Fibroblast of lung (primary cell): ENCODE measurements around the gene GIGYF2. TPM values are rescaled to one million over a fixed set of nuclear protein-coding genes. Genes with fewer than 3 reads are reported as not detected.
A peak's percentile ranks its signal among the peaks of the same experiment; 100 is the strongest.

Experiments
- DNase-seq, 2 donors: peaks; one replicate each; pipeline versions ENCODE4 v3.0.0 to v3.0.0-alpha.2; 2010; ENCODE audit warnings: low read depth in 2 of 2
- H2AFZ ChIP-seq: 2 replicates; pipeline ENCODE4 v1.5.1; 2012; ENCODE audit warnings: low read length, control low read depth, inconsistent platforms
- H3K27ac ChIP-seq: 2 replicates; pipeline ENCODE4 v1.5.1; 2011; ENCODE audit warnings: low read length, control low read depth; ENCODE audit not compliant: insufficient read depth
- H3K27me3 ChIP-seq: 2 replicates; pipeline ENCODE4 v1.5.1; 2011; ENCODE audit warnings: mild to moderate bottlenecking, low read length; ENCODE audit not compliant: control insufficient read depth, insufficient read depth
- H3K36me3 ChIP-seq: 2 replicates; pipeline ENCODE4 v1.5.1; 2011; ENCODE audit warnings: low read length; ENCODE audit not compliant: control insufficient read depth, insufficient read depth
- H3K4me1 ChIP-seq: 2 replicates; pipeline ENCODE4 v1.5.1; 2011; ENCODE audit warnings: low read length; ENCODE audit not compliant: control insufficient read depth, insufficient read depth; ENCODE audit errors: extremely low read depth
- H3K4me2 ChIP-seq: 2 replicates; pipeline ENCODE4 v1.5.1; 2011; ENCODE audit warnings: low read length, control low read depth; ENCODE audit not compliant: insufficient read depth; ENCODE audit errors: extremely low read depth
- H3K4me3 ChIP-seq, 4 experiments: fragments of 200-600 bp in 1 of 4; sonication (generic) in 1 of 4; replicated peaks in 1 of 4; 2 replicates each; pipeline ENCODE4 v1.5.1; 2011 to 2016; ENCODE audit warnings: low read length in 4 of 4, low read depth in 3 of 4, mild to moderate bottlenecking in 3 of 4, control low read depth in 2 of 4, inconsistent platforms in 1 of 4, mixed read lengths in 1 of 4; ENCODE audit not compliant: insufficient read depth in 1 of 4; ENCODE audit errors: control extremely low read depth in 1 of 4
- H3K79me2 ChIP-seq: 2 replicates; pipeline ENCODE4 v1.5.1; 2012; ENCODE audit warnings: mild to moderate bottlenecking, low read length, inconsistent platforms; ENCODE audit not compliant: control insufficient read depth, insufficient read depth
- H3K9ac ChIP-seq: 2 replicates; pipeline ENCODE4 v1.5.1; 2011; ENCODE audit warnings: mild to moderate bottlenecking, low read length, control low read depth; ENCODE audit not compliant: insufficient read depth
- H3K9me3 ChIP-seq: 2 replicates; pipeline ENCODE4 v1.5.1; 2012; ENCODE audit warnings: low read depth, low read length; ENCODE audit not compliant: control insufficient read depth, insufficient read depth
- H4K20me1 ChIP-seq: 2 replicates; pipeline ENCODE4 v1.5.1; 2011; ENCODE audit warnings: low read length; ENCODE audit not compliant: control insufficient read depth, insufficient read depth; ENCODE audit errors: extremely low read depth
- EZH2 ChIP-seq: IDR thresholded peaks from 2 replicates; pipeline ENCODE4 v1.5.1; 2012; ENCODE audit warnings: low read length, control low read depth, mild to moderate bottlenecking; ENCODE audit errors: missing control alignments
- polyA minus RNA-seq: library from RNA; depleted of rRNA, polyadenylated mRNA; stranded (reverse); fragments of >200 nt; gene quantifications from 2 replicates; pipeline ENCODE4 v1.2.3, GENCODE V29; 2011; ENCODE audit warnings: low replicate concordance
- polyA plus RNA-seq, 2 donors: library from polyadenylated mRNA; depleted of rRNA in 1 of 2; stranded (reverse) in 1 of 2; unstranded in 1 of 2; fragments of >200 nt; gene quantifications; 2 replicates each; pipeline ENCODE4 v1.2.1, GENCODE V29; 2011 to 2012; ENCODE audit warnings: missing spikeins in 1 of 2
- total RNA-seq: library from RNA; depleted of rRNA; stranded (reverse); fragments of >200 nt; gene quantifications from 2 replicates; pipeline ENCODE4 v1.2.1, GENCODE V29; 2014
- TF ChIP-seq, protein P1 (sequence below), 2 donors: IDR thresholded peaks in 1 of 2; conservative IDR thresholded peaks in 1 of 2; 1 replicate in 1 of 2; 2 replicates in 1 of 2; pipeline ENCODE4 v1.5.1; 2011 to 2012; ENCODE audit warnings: low read length in 2 of 2, control low read depth in 1 of 2, inconsistent platforms in 1 of 2, low read depth in 1 of 2, mild to moderate bottlenecking in 1 of 2

GIGYF2 gene, protein sequence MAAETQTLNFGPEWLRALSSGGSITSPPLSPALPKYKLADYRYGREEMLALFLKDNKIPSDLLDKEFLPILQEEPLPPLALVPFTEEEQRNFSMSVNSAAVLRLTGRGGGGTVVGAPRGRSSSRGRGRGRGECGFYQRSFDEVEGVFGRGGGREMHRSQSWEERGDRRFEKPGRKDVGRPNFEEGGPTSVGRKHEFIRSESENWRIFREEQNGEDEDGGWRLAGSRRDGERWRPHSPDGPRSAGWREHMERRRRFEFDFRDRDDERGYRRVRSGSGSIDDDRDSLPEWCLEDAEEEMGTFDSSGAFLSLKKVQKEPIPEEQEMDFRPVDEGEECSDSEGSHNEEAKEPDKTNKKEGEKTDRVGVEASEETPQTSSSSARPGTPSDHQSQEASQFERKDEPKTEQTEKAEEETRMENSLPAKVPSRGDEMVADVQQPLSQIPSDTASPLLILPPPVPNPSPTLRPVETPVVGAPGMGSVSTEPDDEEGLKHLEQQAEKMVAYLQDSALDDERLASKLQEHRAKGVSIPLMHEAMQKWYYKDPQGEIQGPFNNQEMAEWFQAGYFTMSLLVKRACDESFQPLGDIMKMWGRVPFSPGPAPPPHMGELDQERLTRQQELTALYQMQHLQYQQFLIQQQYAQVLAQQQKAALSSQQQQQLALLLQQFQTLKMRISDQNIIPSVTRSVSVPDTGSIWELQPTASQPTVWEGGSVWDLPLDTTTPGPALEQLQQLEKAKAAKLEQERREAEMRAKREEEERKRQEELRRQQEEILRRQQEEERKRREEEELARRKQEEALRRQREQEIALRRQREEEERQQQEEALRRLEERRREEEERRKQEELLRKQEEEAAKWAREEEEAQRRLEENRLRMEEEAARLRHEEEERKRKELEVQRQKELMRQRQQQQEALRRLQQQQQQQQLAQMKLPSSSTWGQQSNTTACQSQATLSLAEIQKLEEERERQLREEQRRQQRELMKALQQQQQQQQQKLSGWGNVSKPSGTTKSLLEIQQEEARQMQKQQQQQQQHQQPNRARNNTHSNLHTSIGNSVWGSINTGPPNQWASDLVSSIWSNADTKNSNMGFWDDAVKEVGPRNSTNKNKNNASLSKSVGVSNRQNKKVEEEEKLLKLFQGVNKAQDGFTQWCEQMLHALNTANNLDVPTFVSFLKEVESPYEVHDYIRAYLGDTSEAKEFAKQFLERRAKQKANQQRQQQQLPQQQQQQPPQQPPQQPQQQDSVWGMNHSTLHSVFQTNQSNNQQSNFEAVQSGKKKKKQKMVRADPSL (N-terminal part only)
- total RNA-seq: 46.2 and 64.7 TPM in 2 replicates
- 31.1 and 33.6 TPM in 2 replicates for polyA plus RNA-seq
- 29.9 and 31.9 TPM in 2 replicates for polyA plus RNA-seq (2012)
- polyA minus RNA-seq: 82.0 and 88.4 TPM in 2 replicates

DNA sequence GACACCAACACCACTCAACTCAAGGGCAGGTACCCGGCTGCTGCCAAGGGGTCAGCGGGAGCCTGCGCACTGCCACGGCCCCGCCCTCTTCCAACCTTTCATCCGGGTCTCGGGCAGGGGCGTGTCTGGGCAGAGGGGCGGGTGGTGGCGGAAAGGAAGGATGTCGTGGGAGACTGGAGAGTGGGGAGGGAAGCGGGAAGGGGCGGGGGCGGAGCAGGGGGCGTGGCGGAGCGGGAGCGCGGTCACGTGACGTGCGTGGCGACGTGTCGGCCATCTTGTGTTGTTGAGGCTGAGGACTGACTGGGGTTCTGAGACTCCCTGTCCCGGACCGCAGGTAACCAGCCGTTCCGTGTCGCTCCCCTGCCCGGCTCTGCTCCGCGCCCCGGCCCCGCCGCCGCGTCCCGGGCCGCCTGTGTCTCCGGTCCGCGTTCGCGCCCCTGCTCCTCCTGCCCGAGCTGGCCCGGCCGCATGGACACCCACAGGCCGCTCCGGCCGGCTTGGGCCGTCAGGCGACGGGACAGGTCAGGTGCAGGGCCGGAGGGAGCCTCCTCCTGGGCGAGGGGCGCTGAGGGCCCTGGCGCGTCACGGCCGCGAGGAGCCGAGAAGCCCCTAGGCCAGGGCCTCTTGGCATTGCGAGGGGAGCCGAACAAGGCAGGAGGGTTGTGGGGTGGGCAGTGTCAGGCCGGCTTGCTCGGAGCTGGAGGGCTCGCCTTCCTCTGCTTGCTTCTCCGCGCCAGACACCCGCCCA is at the start of gene GIGYF2:
Gene GIGYF2, plus strand, starts transcription at position 273 of the 748 bp plus-strand sequence. CDS start 37,867 bp downstream, outside the sequence.
- Histone ChIP-seq H3K9ac (peak within 1 kb of the TSS; percentile 96), H3K36me3 (peaks cover 2% of the 10 kb centered on the region), H3K27ac (peak within 1 kb of the TSS; percentile 81), H3K79me2 (peaks cover 49% of the 10 kb centered on the region), H3K27me3 (no peaks in the 10 kb centered on the region), H3K9me3 (no peaks in the 10 kb centered on the region), H2AFZ (peak within 1 kb of the TSS; percentile 93), H3K4me1 (peaks cover 12% of the 10 kb centered on the region), H4K20me1 (peaks cover 4% of the 10 kb centered on the region), H3K4me3 (peak within 1 kb of the TSS; percentile 74 to 91 (median 86)), H3K4me2 (peak within 1 kb of the TSS; percentile 96)
- no peak for TF ChIP-seq EZH2
- TF ChIP-seq, protein P1, sequence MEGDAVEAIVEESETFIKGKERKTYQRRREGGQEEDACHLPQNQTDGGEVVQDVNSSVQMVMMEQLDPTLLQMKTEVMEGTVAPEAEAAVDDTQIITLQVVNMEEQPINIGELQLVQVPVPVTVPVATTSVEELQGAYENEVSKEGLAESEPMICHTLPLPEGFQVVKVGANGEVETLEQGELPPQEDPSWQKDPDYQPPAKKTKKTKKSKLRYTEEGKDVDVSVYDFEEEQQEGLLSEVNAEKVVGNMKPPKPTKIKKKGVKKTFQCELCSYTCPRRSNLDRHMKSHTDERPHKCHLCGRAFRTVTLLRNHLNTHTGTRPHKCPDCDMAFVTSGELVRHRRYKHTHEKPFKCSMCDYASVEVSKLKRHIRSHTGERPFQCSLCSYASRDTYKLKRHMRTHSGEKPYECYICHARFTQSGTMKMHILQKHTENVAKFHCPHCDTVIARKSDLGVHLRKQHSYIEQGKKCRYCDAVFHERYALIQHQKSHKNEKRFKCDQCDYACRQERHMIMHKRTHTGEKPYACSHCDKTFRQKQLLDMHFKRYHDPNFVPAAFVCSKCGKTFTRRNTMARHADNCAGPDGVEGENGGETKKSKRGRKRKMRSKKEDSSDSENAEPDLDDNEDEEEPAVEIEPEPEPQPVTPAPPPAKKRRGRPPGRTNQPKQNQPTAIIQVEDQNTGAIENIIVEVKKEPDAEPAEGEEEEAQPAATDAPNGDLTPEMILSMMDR (conservative IDR thresholded peaks at IDR 0.05 in 1 of 2, IDR thresholded peaks at IDR 0.05 in 1 of 2; ENCODE audit: low read depth in 1 of 2, low read length in 2 of 2): no peak
- peak; percentile 93 to 94 for DNase-seq

DNA sequence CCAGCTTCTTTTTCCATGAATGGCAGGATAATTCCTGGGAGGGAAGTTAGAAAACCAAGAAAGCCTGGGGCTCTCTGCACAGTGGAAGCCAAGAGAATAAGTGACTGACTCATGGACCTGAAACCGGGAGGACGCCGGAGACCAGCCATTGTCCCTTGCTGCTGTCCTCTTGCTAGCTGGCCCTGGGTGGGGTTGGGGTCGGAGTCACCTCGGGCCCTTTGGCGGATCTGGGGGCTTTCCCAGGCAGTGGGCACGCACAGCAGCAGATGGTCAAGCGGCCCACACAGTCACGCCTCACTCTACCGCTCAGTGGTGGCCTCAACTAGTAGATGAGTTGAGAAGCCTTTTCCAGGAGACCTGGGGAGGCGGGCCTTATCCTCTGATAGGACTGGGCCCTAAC is 48.1 kb upstream of the GIGYF2 start:
- DNase-seq: no peak

More for the DNA sequence above, 48.1 kb upstream of the GIGYF2 start:
- H4K20me1 ChIP-seq: no peaks in the 10 kb centered on the region
- TF ChIP-seq, protein P1 (conservative IDR thresholded peaks at IDR 0.05 in 1 of 2, IDR thresholded peaks at IDR 0.05 in 1 of 2; ENCODE audit: low read depth in 1 of 2, low read length in 2 of 2): no peak
- no peak for TF ChIP-seq EZH2
- no peaks in the 10 kb centered on the region for H3K27me3 ChIP-seq
- no peaks in the 10 kb centered on the region for H3K4me1 ChIP-seq
- H3K4me2 ChIP-seq: no peak overlapping the region
- H3K9me3 ChIP-seq: no peaks in the 10 kb centered on the region
- no peak overlapping the region for H3K9ac ChIP-seq
- H3K79me2 ChIP-seq: no peaks in the 10 kb centered on the region
- no peak overlapping the region for H2AFZ ChIP-seq
- no peak overlapping the region for H3K4me3 ChIP-seq
- no peaks in the 10 kb centered on the region for H3K36me3 ChIP-seq
- no peak overlapping the region for H3K27ac ChIP-seq
